Hindlimb muscle (tissue), 1 donor: ENCODE data around the gene TTYH3. TPM values are rescaled to one million over a fixed set of nuclear protein-coding genes. Genes with fewer than 3 reads are reported as not detected.
"Not testable (repeated sequence)": the region's sequence is repeated elsewhere in the genome, so short reads cannot be mapped to it uniquely, and the experiment has no call there.

Experiments
- DNase-seq: peaks from one replicate; pipeline ENCODE4 v3.0.0-alpha.2; 2013
- polyA plus RNA-seq: library from polyadenylated mRNA; unstranded; fragments of 120-200 nt; gene quantifications from one replicate; pipeline ENCODE4 v1.2.1, GENCODE V29; 2013; ENCODE audit not compliant: insufficient read length

TTYH3 gene
- polyA plus RNA-seq, 1 donor: 83.4 TPM

- DNase-seq: no peak
Measured at GRCh38 chr7:2602406-2603043, 29.3 kb upstream of the TTYH3 start.

DNA sequence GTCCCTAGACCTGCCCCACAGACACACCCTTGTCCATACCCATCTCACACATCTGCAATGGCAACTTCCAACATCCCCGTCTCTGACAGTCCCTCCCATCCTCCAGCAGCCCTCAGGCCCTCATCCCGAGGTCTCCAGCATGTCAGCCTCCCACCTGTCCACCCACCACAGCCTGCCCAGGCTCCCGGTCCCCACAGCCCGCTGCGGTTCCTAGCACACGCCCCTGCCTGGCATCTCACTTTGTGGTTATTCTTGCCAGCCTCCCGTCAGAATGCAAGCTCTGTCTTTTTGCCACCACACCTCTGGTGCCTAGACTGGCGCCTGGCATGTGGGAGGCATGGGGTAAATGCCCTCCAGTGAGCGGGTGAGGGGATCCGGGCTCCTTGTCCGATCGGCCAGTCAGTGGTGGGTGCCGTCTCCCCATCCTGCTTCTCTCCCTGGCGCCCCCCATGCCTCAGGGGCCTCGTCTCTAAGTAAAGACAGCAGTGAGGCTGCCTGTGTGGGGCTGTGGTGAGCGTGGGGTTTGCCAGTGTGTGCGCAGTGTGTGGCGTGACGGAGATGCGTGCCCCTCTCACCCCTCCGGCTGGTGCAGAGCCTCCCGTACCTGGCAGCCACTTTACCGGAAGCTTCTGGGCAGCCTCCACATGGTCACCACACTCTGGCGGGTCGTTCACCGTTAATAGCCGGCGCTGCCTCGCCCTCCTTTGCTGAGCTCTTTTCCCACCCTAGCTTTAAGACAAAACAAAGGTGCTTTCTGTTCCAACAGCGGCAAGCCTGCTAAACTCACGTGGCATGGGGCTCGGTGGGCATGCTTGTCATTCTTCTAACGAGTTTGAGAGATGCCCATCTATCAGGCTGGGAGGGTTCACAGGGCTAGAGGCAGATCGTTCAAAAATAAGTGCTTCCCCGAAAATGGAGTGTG is 28.5 kb upstream of the TTYH3 start:
- DNase-seq: no peak

- DNase-seq: no peak
Measured at GRCh38 chr7:2604608-2605174, 27.1 kb upstream of the TTYH3 start.

GRCh38 chr7:2605608-2606538 is 25.9 kb upstream of the TTYH3 start:
- DNase-seq: no peak

DNA sequence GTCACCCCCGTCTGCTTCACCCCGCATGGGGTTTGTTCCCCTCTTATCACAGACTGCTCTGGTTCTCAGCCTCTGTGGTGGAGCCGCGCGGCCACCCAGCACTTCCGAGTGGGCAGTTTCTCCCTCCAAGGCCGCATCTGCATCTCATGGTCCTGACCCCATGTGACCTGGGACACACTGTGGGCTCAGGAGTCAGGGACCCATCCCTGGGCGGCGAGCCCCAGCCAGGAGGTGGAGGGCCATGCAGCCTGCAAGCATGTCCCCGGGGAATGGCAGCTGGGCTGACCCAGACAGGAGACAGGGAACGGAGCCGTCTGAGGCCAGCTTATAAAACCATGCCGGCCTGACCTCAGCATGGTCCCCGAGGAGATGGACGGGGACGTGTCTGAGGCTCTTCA is 25.2 kb upstream of the TTYH3 start:
- no peak for DNase-seq

GRCh38 chr7:2607122-2607922 is 24.5 kb upstream of the TTYH3 start:
- DNase-seq: no peak

DNA sequence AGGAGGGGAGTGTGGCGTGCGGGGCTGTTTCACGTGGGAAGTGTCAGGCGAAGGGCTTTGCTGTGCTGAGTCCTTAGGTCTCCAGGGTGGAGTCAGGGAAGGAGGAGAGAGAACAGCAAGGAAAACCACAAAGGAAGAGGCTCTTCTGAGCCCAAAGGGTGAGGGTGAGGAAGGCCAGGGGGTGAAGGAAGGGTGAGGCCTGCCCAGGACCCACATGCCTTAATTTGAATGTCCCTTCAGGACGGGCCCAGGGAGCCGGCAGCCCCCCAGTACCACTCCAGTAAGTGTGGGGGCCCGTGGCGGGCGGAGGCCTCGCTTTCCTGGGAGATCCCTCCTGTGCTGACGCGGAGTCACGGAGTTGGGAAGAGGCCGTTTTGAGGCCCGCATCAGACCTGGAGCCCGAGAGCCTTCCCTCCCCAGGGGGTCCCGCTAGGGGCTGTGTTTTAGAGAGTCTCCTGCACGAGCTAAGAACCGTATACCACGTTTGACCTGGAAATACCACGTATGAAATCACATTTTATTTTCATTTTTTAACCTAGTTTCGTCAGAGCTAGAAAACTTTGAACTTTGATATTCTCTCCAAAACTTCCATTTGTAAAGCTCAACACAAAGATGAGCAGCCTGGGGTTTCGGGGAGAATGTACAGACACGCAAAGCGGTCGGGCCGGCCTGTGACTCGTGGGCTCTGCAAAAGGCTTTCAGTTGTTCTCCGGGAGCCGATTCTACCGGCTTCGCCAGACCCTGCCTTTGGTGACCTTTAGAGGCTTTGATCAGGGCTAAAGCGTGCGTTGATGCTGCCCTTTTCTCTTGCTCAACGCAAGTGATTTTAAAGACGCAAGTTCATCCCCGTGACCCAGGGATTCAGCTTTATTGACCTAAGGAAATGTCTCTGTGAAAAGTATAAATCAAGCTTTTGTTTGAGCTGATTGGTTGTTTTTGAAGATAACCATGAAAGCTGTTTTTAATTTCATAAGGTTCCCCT is 23.6 kb upstream of the TTYH3 start:
- DNase-seq: no peak

DNA sequence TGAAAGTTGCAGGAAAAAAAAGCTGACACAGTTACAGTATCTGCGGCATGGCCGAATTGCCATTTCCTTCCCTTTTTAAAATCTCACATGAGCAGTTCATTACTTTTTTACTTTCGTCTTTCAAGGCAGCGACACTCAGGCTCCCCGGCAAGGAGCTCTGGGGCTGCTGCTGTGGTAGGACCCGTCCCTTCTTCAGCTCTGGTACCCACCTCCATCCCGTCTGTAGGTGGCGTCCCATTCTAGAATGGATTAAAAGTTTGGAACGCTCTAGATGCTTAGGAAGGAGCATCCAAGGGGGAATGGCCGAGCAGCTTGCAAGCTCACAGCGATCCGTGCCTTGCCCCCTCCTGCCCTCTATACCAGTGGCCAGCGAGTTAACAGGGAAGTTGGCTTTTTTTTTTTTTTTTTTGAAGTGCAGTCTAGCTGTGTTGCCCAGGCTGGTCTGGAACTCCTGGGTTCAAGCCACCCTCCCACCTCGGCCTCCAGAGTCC is 22.8 kb upstream of the TTYH3 start:
- DNase-seq: no peak

GRCh38 chr7:2609646-2610045 is 22.1 kb upstream of the TTYH3 start:
- DNase-seq: not testable (repeated sequence)

- DNase-seq: no peak
Measured at GRCh38 chr7:2610466-2610865, 21.3 kb upstream of the TTYH3 start.

DNA sequence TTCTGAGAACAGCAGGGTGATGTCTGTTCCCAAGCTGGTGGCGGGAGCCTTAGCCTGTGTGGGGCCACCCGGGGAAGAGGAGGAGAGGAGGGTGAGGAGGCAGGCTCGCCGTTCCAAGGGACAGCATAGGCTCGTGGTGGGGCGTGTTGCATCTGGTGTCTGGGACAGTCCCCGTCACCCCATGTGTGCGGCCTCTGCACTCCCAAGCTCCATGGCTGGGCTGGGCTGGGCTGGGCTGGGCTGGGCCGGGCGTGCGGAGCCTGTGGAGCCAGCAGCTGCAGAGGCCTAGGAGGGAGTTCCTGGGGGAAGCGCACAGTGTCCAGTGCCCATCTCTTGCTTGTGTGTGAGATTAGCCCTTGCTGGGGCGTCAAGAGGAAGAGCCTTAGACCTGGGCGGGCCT is 20.9 kb upstream of the TTYH3 start:
- no peak for DNase-seq

- no peak for DNase-seq
Measured at GRCh38 chr7:2611401-2611800, 20.4 kb upstream of the TTYH3 start.

GRCh38 chr7:2611922-2612321 is 19.9 kb upstream of the TTYH3 start:
- no peak for DNase-seq

GRCh38 chr7:2612445-2613097 is 19.2 kb upstream of the TTYH3 start:
- no peak for DNase-seq

- no peak for DNase-seq
Measured at GRCh38 chr7:2613098-2613930, 18.5 kb upstream of the TTYH3 start.

- DNase-seq: no peak
Measured at GRCh38 chr7:2613931-2614600, 17.7 kb upstream of the TTYH3 start.

DNA sequence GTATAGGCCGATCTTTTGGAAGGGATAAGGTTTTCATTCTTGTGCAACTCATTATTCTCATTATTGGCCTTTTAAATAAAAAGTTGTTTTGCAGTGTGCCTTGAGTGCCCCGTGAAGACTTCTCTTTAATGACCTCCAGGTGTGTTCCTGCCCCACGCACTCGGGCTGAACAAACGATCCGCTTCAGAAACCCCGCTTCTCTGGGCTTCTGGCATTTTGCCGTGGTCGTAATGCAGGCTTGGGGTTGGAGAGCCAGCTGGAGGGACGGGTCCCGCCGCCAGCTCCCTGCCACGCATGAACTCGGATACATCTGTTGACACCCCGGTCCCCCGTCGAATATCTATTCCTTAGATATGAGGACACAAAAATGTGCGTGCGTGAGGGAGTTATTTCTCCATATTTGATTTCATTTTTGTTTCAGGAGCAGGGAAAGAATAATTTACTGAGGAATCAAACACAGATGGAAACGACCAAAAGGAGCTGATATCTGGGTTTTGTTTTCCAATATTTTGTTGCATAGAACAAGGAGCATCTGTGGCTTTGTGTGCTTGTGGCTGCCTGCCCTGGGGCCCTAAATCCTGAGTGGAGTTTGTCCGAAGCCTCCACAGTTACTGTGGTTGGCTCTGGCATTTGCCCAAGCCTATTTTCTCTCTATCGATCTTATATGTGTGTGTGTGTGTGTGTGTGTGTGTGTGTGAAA is 17.0 kb upstream of the TTYH3 start:
- DNase-seq: no peak
